ENCODE measurements around the gene PRMT1.

PRMT1 gene

GRCh38 chr19:49667473-49667872 lies 9.6 kb upstream of the PRMT1 start:
- DNase-seq (ENCODE audit: low spot score) = no peak

GRCh38 chr19:49669516-49669915 lies 7.6 kb upstream of the PRMT1 start:
- no peak for DNase-seq (ENCODE audit: low spot score)

DNA sequence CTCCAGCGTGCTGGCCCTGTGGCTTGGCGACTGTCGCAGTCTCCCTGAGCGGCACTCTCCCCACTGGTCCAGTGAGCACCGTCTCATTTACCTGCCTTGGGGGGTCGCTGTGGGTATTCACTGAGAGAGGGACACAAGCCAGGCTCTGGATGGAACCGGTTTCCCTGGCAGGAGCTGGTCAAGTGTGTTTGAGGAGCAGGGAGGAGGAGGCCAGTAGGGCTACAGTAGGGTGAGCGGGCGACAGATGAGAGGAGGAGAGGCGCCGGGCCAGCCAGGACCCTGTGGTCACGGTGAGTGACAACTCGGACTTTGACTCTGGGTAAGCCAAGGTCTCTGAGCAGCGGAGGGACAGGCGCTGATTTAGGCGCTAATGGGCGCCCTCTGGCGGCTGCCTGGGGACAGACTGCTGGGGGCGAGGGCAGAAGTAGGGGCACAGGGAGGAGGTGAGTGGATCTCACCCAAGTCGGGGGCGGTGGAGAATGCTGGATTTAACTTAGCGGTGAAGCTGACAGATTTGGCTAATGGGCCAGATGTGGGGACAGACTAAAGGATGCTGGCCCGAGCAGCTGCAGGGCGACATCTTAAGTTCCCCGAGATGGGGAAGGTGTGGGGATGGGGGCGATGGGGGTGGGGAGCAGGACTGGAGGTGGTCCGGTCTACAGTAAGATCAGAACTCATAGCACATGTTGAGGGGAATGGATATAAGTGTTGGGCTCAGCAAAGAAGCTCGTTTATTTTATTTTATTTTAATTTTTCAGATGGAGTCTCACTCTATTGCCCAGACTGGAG lies 4.7 kb upstream of the PRMT1 start:
- DNase-seq (ENCODE audit: low spot score) = peak; percentile 82

DNA sequence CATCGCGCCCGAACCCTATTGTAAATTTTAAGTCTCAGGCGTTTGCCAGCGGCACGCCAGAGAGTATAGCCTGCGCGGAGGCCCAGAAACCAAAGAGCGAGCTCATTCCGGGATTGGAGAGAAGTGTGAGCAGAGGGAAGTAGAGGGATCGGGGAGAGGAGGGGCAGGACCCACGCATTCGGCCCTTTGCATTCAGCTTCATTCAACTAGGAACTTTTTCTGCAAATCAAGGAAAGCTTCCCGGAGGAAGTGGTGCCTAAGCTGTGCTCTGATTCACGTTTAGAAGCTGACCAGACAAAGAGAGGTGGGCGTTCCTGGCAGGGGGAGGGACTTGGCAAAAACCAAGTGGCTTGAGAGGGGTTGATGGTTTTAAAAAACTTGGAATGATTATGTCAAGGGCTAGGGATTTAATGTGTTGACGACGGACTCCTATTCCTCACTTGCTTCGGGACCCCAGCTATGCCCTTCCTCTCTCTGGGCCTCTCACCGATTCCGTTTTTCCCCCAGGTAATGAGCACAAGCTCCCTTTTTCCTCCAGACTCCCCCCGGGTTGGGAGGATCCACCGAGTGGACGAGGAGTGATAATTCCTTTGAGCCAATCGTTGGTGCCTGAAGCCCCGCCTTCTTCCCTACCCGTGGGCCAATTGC lies 811 bp upstream of the PRMT1 start:
- peak; percentile 91 for DNase-seq (ENCODE audit: low spot score)

DNA sequence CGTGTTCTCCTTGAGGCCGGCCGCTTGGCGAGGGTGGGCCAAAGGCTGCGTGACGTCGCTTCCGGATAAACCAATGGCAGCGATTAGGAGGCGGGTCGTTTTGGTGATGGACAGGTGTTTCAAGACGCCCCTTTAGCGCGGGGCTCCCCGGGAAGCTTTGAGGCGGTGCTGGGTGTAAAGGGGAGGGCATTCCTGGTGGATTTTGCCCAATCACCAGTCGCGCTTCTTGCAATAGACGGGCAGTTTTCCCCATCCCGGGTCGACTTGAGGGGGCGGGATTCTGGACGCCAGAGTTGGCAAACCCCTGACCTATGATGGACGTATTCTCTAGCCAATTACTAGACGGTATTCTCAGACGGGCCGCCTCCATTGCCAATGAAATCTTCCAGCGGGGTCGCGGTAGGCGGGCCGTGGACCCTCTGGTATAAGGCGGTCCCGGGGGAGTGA lies 264 bp upstream of the PRMT1 start:
- peak; percentile 96 for DNase-seq (ENCODE audit: low spot score)

- DNase-seq (ENCODE audit: low spot score) = peak; percentile 69
Measured at GRCh38 chr19:49677901-49678674, 1.0 kb downstream of the PRMT1 start.

GRCh38 chr19:49678985-49679770 lies 2.1 kb downstream of the PRMT1 start:
- DNase-seq (ENCODE audit: low spot score) = no peak

- no peak for DNase-seq (ENCODE audit: low spot score)
Measured at GRCh38 chr19:49679771-49680413, 2.8 kb downstream of the PRMT1 start.

GRCh38 chr19:49680421-49681351 lies 3.6 kb downstream of the PRMT1 start:
- DNase-seq (ENCODE audit: low spot score) = peak; percentile 96

DNA sequence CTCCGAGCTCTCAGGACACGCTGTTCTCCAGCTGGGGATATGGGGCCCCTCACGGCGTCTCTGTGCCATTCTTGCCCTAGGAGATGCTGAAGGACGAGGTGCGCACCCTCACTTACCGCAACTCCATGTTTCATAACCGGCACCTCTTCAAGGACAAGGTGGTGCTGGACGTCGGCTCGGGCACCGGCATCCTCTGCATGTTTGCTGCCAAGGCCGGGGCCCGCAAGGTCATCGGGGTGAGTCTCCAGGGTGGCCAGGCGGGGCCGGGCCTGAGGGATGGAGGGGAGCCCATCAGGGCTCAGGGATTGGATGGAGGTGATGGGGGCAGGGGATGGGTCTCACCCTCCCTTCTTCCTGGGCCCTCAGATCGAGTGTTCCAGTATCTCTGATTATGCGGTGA lies 4.8 kb downstream of the PRMT1 start:
- DNase-seq (ENCODE audit: low spot score) = no peak

- DNase-seq (ENCODE audit: low spot score) = peak; percentile 38
Measured at GRCh38 chr19:49682274-49682673, 5.2 kb downstream of the PRMT1 start.

DNA sequence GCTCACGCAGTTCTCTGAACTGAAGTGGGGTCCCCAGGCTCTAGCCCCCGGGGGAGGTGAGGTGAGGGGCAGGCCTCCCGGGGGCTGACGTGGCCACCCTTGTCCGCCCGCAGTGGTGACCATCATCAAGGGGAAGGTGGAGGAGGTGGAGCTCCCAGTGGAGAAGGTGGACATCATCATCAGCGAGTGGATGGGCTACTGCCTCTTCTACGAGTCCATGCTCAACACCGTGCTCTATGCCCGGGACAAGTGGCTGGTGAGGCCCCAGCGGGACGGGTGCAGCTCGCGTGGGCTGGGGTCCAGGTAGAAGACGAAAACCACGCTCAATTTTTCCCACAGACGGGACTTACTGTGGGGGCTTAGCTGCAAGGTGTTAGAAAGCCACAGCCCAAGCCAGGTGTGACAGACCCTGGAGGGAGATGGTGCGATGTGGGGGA lies 6.8 kb downstream of the PRMT1 start:
- no peak for DNase-seq (ENCODE audit: low spot score)

GRCh38 chr19:49684251-49684982 lies 7.3 kb downstream of the PRMT1 start:
- DNase-seq (ENCODE audit: low spot score) = peak; percentile 42

GRCh38 chr19:49684983-49685553 lies 8.0 kb downstream of the PRMT1 start:
- DNase-seq (ENCODE audit: low spot score) = no peak

DNA sequence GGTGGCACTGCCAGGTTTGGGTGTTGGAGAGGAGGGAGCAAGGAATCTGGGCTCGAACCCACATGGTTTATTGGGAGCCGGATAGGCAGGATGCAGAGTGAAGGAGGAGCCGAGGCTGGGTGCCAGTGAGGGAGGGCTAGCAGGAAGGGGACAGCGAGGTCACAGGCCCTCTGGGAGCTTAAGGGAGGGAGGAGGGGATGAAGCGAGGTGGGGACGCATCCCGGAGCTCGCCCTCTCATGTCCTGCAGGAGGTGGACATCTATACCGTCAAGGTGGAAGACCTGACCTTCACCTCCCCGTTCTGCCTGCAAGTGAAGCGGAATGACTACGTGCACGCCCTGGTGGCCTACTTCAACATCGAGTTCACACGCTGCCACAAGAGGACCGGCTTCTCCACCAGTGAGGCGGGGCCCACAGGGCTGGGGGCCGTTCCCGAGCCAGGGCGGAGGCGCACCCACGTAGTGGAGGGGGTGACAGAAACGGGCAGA lies 8.8 kb downstream of the PRMT1 start:
- DNase-seq (ENCODE audit: low spot score) = no peak

GRCh38 chr19:49686503-49687088 lies 9.5 kb downstream of the PRMT1 start:
- DNase-seq (ENCODE audit: low spot score) = no peak

GRCh38 chr19:49687150-49687549 lies 10.1 kb downstream of the PRMT1 start:
- no peak for DNase-seq (ENCODE audit: low spot score)

GRCh38 chr19:49687566-49688316 lies 10.7 kb downstream of the PRMT1 start:
- DNase-seq (ENCODE audit: low spot score) = no peak
